A549 treated with GW870086 at 1 μM for 4 hours (cell line): ENCODE measurements around the gene GKAP1. TPM values are rescaled to one million over a fixed set of nuclear protein-coding genes. Genes with fewer than 3 reads are reported as not detected.

Experiments used
- total RNA-seq: library from RNA; stranded (reverse); fragments of 200-300 nt; extraction: Qiagen RNA extraction; gene quantifications from 5 replicates; pipeline ENCODE4 v1.2.3, GENCODE V29; 2022; ENCODE audit warnings: low read depth

GKAP1 gene
- total RNA-seq = 3.7 to 4.7 TPM (median 4.2 TPM) in 5 replicates

GRCh38 chr9:83817356-83818278 is at the start of gene GKAP1:
GKAP1 (minus strand) TSS chr9:83817769; CDS start chr9:83806517, 11,252 bp downstream.

GRCh38 chr9:83707768-83708514 is 109.6 kb downstream of the GKAP1 start, which contains the start of gene UBQLN1:
UBQLN1 (minus strand) TSS chr9:83707958; CDS start chr9:83707679, 279 bp downstream.

Other genes with a start within 250 kb of the GKAP1 start
- gene IDNK, start 194.6 kb downstream of the GKAP1 start, total RNA-seq = 5.2 to 9.1 TPM (median 5.8 TPM) in 5 replicates
- gene UBQLN1, start 109.8 kb downstream of the GKAP1 start, total RNA-seq = 104 to 121 TPM (median 107 TPM) in 5 replicates
- 1.00 to 1.1 TPM (median 1.0 TPM) in 5 replicates for gene KIF27, start 103.7 kb upstream of the GKAP1 start, total RNA-seq
- gene HNRNPK, start 162.4 kb upstream of the GKAP1 start, total RNA-seq = 528 to 660 TPM (median 547 TPM) in 5 replicates
- 8.4 to 13.1 TPM (median 12.3 TPM) in 5 replicates for gene RMI1, start 163.0 kb upstream of the GKAP1 start, total RNA-seq